CD4-positive, alpha-beta memory T cell (primary cell): ENCODE results near the gene KRT31. TPM values are rescaled to one million over a fixed set of nuclear protein-coding genes. Genes with fewer than 3 reads are reported as not detected.
"Not testable (repeated sequence)": the region's sequence is repeated elsewhere in the genome, so short reads cannot be mapped to it uniquely, and the experiment has no call there.

Experiments
- CTCF ChIA-PET: fragments of 350-600 bp; sonication (Branson Sonifier 250); formaldehyde crosslinking; loops from one replicate; lab custom pipeline; 2021; ENCODE audit warnings: inconsistent platforms; ENCODE audit not compliant: partially characterized antibody; lab: Charles Lee
- POLR2A ChIA-PET: fragments of 350-600 bp; sonication (Branson Sonifier 250); formaldehyde crosslinking; loops from one replicate; lab custom pipeline; 2021; ENCODE audit not compliant: partially characterized antibody; lab: Charles Lee
- DNase-seq, 5 donors: peaks; one replicate each; pipeline versions ENCODE4 v3.0.0 to v3.0.0-alpha.2; 2020 to 2022; ENCODE audit warnings: mixed read lengths in 1 of 5
- H3K27ac ChIP-seq: one replicate; pipeline ENCODE4 v1.7.0; 2013; ENCODE audit warnings: low read depth, low read length
- H3K27me3 ChIP-seq: 2 replicates; pipeline ENCODE4 v1.7.0; 2013; ENCODE audit warnings: mild to moderate bottlenecking, low read length, moderate library complexity; ENCODE audit not compliant: insufficient read depth
- H3K36me3 ChIP-seq: 2 replicates; pipeline ENCODE4 v1.7.0; 2013; ENCODE audit warnings: mild to moderate bottlenecking, low read length, moderate library complexity; ENCODE audit not compliant: insufficient read depth
- H3K4me1 ChIP-seq: 2 replicates; pipeline ENCODE4 v1.7.0; 2013; ENCODE audit warnings: mild to moderate bottlenecking, low read length, moderate library complexity; ENCODE audit not compliant: insufficient read depth
- H3K4me3 ChIP-seq, 2 donors: one replicate each; pipeline ENCODE4 v1.7.0; 2013; ENCODE audit warnings: low read length in 2 of 2, mild to moderate bottlenecking in 1 of 2
- H3K9me3 ChIP-seq, 2 donors: one replicate each; pipeline ENCODE4 v1.7.0; 2013; ENCODE audit warnings: low read length in 2 of 2, control low read depth in 1 of 2; ENCODE audit not compliant: control insufficient read depth in 1 of 2
- H3K27ac Mint-ChIP-seq, 7 donors: one replicate each; pipeline ENCODE4 v1.8.0; 2020 to 2021; ENCODE audit warnings: mixed read lengths in 7 of 7, mild to moderate bottlenecking in 6 of 7, inconsistent platforms in 3 of 7, moderate library complexity in 3 of 7
- H3K27me3 Mint-ChIP-seq, 2 donors: one replicate each; pipeline ENCODE4 v1.8.0; 2020 to 2021; ENCODE audit warnings: mixed read lengths in 2 of 2
- H3K36me3 Mint-ChIP-seq, 2 donors: one replicate each; pipeline ENCODE4 v1.8.0; 2020 to 2021; ENCODE audit warnings: mixed read lengths in 2 of 2, inconsistent platforms in 1 of 2, mild to moderate bottlenecking in 1 of 2
- H3K4me1 Mint-ChIP-seq, 4 donors: one replicate each; pipeline ENCODE4 v1.8.0; 2020 to 2021; ENCODE audit warnings: mixed read lengths in 4 of 4, mild to moderate bottlenecking in 1 of 4
- H3K4me3 Mint-ChIP-seq, 8 donors: one replicate each; pipeline ENCODE4 v1.8.0; 2020 to 2021; ENCODE audit warnings: mixed read lengths in 8 of 8, mild to moderate bottlenecking in 7 of 8, moderate library complexity in 6 of 8, inconsistent platforms in 3 of 8
- H3K9me3 Mint-ChIP-seq, 8 donors: one replicate each; pipeline ENCODE4 v1.8.0; 2020 to 2021; ENCODE audit warnings: mixed read lengths in 8 of 8, mild to moderate bottlenecking in 5 of 8, inconsistent platforms in 3 of 8, moderate library complexity in 1 of 8
- intact Hi-C: fragments of 100-400 bp; cut with micrococcal nuclease; formaldehyde crosslinking; loops from one replicate; pipeline ENCODE4 v1.15.1; 2023
- polyA plus RNA-seq, 2 donors: library from polyadenylated mRNA; unstranded; fragments of 300-500 nt; fragmentation: Illumina TruSeq; gene quantifications; one replicate each; pipeline ENCODE4 v1.2.3, GENCODE V29; 2021
- total RNA-seq, 2 experiments: library from RNA; stranded (reverse); gene quantifications; one replicate each; pipeline ENCODE4 v1.2.3, GENCODE V29; 2021

Gene KRT31
- total and polyA plus RNA-seq, 4 experiments from 2014 or later: not detected

DNA sequence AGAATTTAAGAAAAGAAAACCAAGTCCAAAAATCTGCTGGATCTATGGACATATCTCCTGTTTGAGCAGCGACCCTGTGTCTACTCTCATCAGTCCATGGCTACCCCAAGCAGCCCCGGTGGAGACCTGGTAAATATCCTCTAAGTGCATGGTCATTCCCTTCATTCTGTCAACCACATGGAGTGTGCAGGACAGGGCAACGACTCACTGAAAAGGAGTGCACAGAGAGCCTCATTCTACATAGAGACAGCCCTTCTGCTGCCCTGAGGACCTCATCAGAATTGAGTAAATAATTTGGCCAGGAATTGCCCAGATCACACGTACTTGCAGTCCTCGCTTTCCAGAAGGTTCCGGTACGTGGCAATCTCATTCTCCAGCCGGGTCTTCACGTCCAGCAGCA is 40.4 kb upstream of the KRT31 start:
- Histone ChIP-seq H3K9me3 (no peaks in the 10 kb centered on the region), H3K27me3 (no peaks in the 10 kb centered on the region), H3K4me3 (no peak overlapping the region), H3K4me1 (no peaks in the 10 kb centered on the region), H3K36me3 (no peaks in the 10 kb centered on the region), H3K27ac (no peak overlapping the region)
- intact Hi-C loops: no loop called here
- DNase-seq: no peak
- H3K27ac Mint-ChIP-seq: no peak overlapping the region
- H3K4me1 Mint-ChIP-seq: peaks cover 0 to 9% (median under 1%) of the 10 kb centered on the region in 4 donors
- H3K4me3 Mint-ChIP-seq: no peak overlapping the region
- CTCF ChIA-PET: no interaction called here
- peaks cover 2 to 4% of the 10 kb centered on the region in 2 donors for H3K27me3 Mint-ChIP-seq
- no peaks in the 10 kb centered on the region for H3K36me3 Mint-ChIP-seq
- H3K9me3 Mint-ChIP-seq: peaks cover 0 to 5% (median 0%) of the 10 kb centered on the region in 8 donors
- POLR2A ChIA-PET: no interaction called here

GRCh38 chr17:41437254-41437653 is 39.8 kb upstream of the KRT31 start:
- H3K4me1 Mint-ChIP-seq: peaks cover 0 to 9% (median under 1%) of the 10 kb centered on the region in 4 donors
- Histone ChIP-seq H3K9me3 (no peaks in the 10 kb centered on the region), H3K4me3 (no peak overlapping the region), H3K36me3 (no peaks in the 10 kb centered on the region), H3K4me1 (no peaks in the 10 kb centered on the region), H3K27ac (no peak overlapping the region), H3K27me3 (no peaks in the 10 kb centered on the region)
- H3K4me3 Mint-ChIP-seq: no peak overlapping the region
- intact Hi-C loops: no loop called here
- DNase-seq: no peak
- H3K27ac Mint-ChIP-seq: peak overlapping the region in 1 of 7 donors; percentile 76
- ChIA-PET CTCF (no interaction called here), POLR2A (no interaction called here)
- no peaks in the 10 kb centered on the region for H3K36me3 Mint-ChIP-seq
- peaks cover 2 to 4% of the 10 kb centered on the region in 2 donors for H3K27me3 Mint-ChIP-seq
- peaks cover 0 to 5% (median 0%) of the 10 kb centered on the region in 8 donors for H3K9me3 Mint-ChIP-seq

DNA sequence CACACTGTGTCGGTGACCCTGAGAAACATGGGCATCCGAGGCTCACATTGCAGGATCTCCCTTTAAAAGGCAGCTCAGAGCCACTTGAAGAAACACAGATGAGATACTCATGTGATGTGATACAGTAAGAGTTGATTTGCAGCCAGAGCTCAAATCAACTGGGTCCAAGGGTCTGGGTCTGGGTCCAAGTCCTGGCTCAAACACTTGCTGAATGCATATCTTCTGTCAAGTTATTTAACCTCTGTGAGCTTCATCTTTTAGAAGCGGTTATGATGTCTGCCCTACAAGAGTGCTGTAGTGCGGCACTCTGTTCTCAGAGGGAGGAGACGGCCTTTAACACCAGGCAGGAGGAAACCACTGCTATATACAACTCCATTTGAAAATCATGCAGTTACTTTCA is 37.0 kb upstream of the KRT31 start:
- H3K27me3 ChIP-seq: no peaks in the 10 kb centered on the region
- H3K36me3 Mint-ChIP-seq: no peaks in the 10 kb centered on the region
- H3K4me3 Mint-ChIP-seq: no peak overlapping the region
- H3K9me3 Mint-ChIP-seq: no peaks in the 10 kb centered on the region
- H3K27ac Mint-ChIP-seq: no peak overlapping the region
- H3K27me3 Mint-ChIP-seq: peaks cover 3 to 7% of the 10 kb centered on the region in 2 donors
- intact Hi-C loops: no loop called here
- no peaks in the 10 kb centered on the region for H3K36me3 ChIP-seq
- POLR2A ChIA-PET: no interaction called here
- H3K4me1 Mint-ChIP-seq: peaks cover 0 to 8% (median under 1%) of the 10 kb centered on the region in 4 donors
- DNase-seq: no peak
- H3K4me1 ChIP-seq: no peaks in the 10 kb centered on the region
- no peaks in the 10 kb centered on the region for H3K9me3 ChIP-seq
- H3K4me3 ChIP-seq: no peak overlapping the region
- CTCF ChIA-PET: interaction anchor here (0.6 kb wide), 1 partner anchor 228 kb away, joined by 3 read pairs; no protein-coding TSS in a partner anchor
- no peak overlapping the region for H3K27ac ChIP-seq

- H3K27ac ChIP-seq: no peak overlapping the region
- no peaks in the 10 kb centered on the region for H3K36me3 ChIP-seq
- Mint-ChIP-seq H3K4me1 (peaks cover 0 to 5% (median under 1%) of the 10 kb centered on the region in 4 donors), H3K4me3 (no peak overlapping the region), H3K27me3 (peaks cover 1 to 7% of the 10 kb centered on the region in 2 donors), H3K9me3 (no peaks in the 10 kb centered on the region), H3K36me3 (no peaks in the 10 kb centered on the region), H3K27ac (no peak overlapping the region)
- intact Hi-C loops: no loop called here
- no peaks in the 10 kb centered on the region for H3K4me1 ChIP-seq
- no peaks in the 10 kb centered on the region for H3K9me3 ChIP-seq
- H3K27me3 ChIP-seq: no peaks in the 10 kb centered on the region
- H3K4me3 ChIP-seq: no peak overlapping the region
- CTCF ChIA-PET: interaction anchor here (0.6 kb wide), 1 partner anchor 229 kb away, joined by 3 read pairs; no protein-coding TSS in a partner anchor
- no peak for DNase-seq
- POLR2A ChIA-PET: no interaction called here
These were observed 36.6 kb upstream of the KRT31 start for GRCh38 chr17:41434005-41434404.

- Histone ChIP-seq H3K27ac (no peak overlapping the region), H3K9me3 (no peaks in the 10 kb centered on the region), H3K36me3 (no peaks in the 10 kb centered on the region), H3K4me1 (no peaks in the 10 kb centered on the region), H3K4me3 (no peak overlapping the region), H3K27me3 (no peaks in the 10 kb centered on the region)
- ChIA-PET CTCF (interaction anchor here (0.6 kb wide), 1 partner anchor 229 kb away, joined by 3 read pairs; no protein-coding TSS in a partner anchor), POLR2A (no interaction called here)
- peak overlapping the region in 1 of 7 donors; percentile 26 for H3K27ac Mint-ChIP-seq
- no peak overlapping the region for H3K4me3 Mint-ChIP-seq
- H3K36me3 Mint-ChIP-seq: no peaks in the 10 kb centered on the region
- intact Hi-C loops: no loop called here
- H3K9me3 Mint-ChIP-seq: no peaks in the 10 kb centered on the region
- no peak for DNase-seq
- H3K27me3 Mint-ChIP-seq: peaks cover 1 to 7% of the 10 kb centered on the region in 2 donors
- H3K4me1 Mint-ChIP-seq: peaks cover 0 to 5% (median under 1%) of the 10 kb centered on the region in 4 donors
These were observed 36.2 kb upstream of the KRT31 start for GRCh38 chr17:41433586-41433985.

- H3K4me1 ChIP-seq, CTCF ChIA-PET, H3K36me3 ChIP-seq, DNase-seq, H3K27me3 Mint-ChIP-seq, H3K27me3 ChIP-seq, H3K27ac ChIP-seq, intact Hi-C loops, POLR2A ChIA-PET, H3K4me3 ChIP-seq, H3K36me3 Mint-ChIP-seq, H3K4me1 Mint-ChIP-seq, H3K9me3 ChIP-seq, H3K27ac Mint-ChIP-seq, H3K9me3 Mint-ChIP-seq, H3K4me3 Mint-ChIP-seq: not testable (repeated sequence)
These were observed 33.0 kb upstream of the KRT31 start for GRCh38 chr17:41430376-41430775.

DNA sequence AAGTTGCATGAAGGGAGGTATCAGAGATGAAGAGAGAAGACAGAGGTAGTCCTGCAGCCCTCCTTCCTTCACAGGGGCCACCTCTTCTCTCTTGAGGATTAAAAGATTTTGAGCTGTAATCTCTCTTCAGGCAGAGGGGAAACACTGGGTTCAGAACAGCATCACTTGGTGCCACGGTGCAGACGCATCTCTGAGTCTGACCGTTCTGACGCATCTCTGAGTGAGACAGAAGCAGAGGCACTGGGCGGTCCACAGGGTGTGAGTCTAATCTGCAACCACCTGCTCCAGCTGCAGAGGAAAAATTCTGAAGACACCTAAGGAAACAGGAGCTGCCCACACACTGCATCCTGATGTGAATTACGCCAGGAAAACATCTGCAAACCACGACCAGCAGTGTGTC is 32.3 kb upstream of the KRT31 start:
- peaks cover 0 to 5% (median 2%) of the 10 kb centered on the region in 4 donors for H3K4me1 Mint-ChIP-seq
- DNase-seq: no peak
- H3K36me3 Mint-ChIP-seq: no peaks in the 10 kb centered on the region
- H3K27ac Mint-ChIP-seq: no peak overlapping the region
- intact Hi-C loops: no loop called here
- peaks cover 1 to 7% of the 10 kb centered on the region in 2 donors for H3K27me3 Mint-ChIP-seq
- CTCF ChIA-PET: no interaction called here
- Histone ChIP-seq H3K9me3 (no peaks in the 10 kb centered on the region), H3K27me3 (no peaks in the 10 kb centered on the region), H3K27ac (no peak overlapping the region), H3K4me3 (no peak overlapping the region), H3K36me3 (no peaks in the 10 kb centered on the region), H3K4me1 (no peaks in the 10 kb centered on the region)
- H3K4me3 Mint-ChIP-seq: no peak overlapping the region
- POLR2A ChIA-PET: no interaction called here
- peaks cover 0 to 2% (median 0%) of the 10 kb centered on the region in 8 donors for H3K9me3 Mint-ChIP-seq
